ENCODE results near the gene SH3RF3. TPM values are rescaled to one million over a fixed set of nuclear protein-coding genes. Genes with fewer than 3 reads are reported as not detected.

SH3RF3 gene
- total RNA-seq, 1 donor from 2014 or later = 7.4 TPM

DNA sequence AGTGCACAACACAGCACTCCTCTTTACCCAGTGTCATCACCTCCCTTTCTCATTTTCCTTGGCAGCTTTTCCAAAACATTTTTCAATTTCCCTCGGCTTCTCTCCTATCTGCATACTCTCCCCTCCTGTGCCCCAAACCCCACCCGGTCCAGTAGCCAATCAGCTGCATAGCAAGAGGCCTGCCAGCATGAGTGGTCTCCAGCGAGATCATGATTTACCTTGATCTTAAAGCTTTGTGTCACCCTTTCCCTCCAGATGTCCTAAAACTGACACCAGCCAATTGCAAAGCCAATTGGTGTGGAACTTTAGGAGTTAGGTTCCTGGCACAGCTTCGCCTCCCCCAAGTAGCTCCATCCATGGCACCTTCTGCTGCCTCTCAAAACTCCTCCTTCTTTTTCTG lies 45.2 kb upstream of the SH3RF3 start:
- Histone ChIP-seq H3K4me1 (no peaks in the 10 kb centered on the region), H3K27ac (no peak overlapping the region), H3K27me3 (no peaks in the 10 kb centered on the region), H3K36me3 (no peaks in the 10 kb centered on the region), H3K4me3 (no peak overlapping the region), H3K9me3 (no peaks in the 10 kb centered on the region)
- DNase-seq (no peak), ATAC-seq (no peak)
- TF ChIP-seq, protein P1, sequence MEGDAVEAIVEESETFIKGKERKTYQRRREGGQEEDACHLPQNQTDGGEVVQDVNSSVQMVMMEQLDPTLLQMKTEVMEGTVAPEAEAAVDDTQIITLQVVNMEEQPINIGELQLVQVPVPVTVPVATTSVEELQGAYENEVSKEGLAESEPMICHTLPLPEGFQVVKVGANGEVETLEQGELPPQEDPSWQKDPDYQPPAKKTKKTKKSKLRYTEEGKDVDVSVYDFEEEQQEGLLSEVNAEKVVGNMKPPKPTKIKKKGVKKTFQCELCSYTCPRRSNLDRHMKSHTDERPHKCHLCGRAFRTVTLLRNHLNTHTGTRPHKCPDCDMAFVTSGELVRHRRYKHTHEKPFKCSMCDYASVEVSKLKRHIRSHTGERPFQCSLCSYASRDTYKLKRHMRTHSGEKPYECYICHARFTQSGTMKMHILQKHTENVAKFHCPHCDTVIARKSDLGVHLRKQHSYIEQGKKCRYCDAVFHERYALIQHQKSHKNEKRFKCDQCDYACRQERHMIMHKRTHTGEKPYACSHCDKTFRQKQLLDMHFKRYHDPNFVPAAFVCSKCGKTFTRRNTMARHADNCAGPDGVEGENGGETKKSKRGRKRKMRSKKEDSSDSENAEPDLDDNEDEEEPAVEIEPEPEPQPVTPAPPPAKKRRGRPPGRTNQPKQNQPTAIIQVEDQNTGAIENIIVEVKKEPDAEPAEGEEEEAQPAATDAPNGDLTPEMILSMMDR (IDR thresholded peaks at IDR 0.05) = no peak
- intact Hi-C loops (cut with DNase I) = no loop called here

GRCh38 chr2:109084341-109084740 lies 44.7 kb upstream of the SH3RF3 start:
- Histone ChIP-seq H3K9me3 (no peaks in the 10 kb centered on the region), H3K36me3 (no peaks in the 10 kb centered on the region), H3K27me3 (no peaks in the 10 kb centered on the region), H3K27ac (no peak overlapping the region), H3K4me1 (no peaks in the 10 kb centered on the region), H3K4me3 (no peak overlapping the region)
- no peak for ATAC-seq
- TF ChIP-seq, protein P1 (IDR thresholded peaks at IDR 0.05) = no peak
- DNase-seq = no peak
- intact Hi-C loops (cut with DNase I) = no loop called here

DNA sequence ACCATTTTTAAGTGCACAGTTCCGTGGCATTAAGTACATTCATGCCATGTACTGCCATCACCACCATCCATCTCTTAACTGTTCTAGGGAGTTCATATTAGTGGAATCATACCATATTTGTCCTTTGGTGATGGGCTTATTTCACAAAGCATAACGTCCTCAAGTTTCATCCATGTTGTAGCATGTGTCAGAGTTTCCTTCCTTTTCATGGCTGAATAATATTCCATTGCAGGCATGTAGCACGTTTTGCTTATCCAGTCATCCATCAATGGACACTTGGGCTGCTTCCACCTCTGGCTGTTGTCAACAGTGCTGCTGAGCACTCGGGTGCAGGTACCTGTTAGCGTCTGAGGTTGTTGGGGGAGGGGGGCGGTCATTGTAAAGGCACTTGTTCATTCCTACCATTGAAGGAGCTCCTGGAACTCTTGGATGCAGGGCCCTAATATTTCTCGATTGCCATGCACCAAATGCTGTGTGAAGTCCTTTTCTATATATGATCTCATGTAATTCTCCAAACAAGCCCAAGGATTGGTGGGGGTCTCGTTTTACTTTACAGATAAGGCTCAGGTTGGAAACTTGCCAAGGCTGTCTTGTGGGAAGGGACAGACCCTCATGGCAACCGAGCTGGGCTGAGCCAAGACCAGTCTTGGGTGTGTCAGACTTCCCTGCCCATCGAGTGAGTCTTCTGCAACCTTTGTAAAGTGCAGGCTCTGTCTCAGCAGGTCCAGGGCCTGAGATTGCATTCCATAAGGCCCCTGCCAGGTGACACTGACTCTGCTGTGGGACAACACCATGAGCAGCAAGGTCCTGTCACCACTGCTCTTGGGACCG lies 42.9 kb upstream of the SH3RF3 start:
- DNase-seq (no peak), ATAC-seq (no peak)
- Histone ChIP-seq H3K4me3 (no peak overlapping the region), H3K27ac (no peak overlapping the region), H3K9me3 (no peaks in the 10 kb centered on the region), H3K36me3 (no peaks in the 10 kb centered on the region), H3K4me1 (no peaks in the 10 kb centered on the region), H3K27me3 (no peaks in the 10 kb centered on the region)
- intact Hi-C loops (cut with DNase I) = no loop called here
- TF ChIP-seq, protein P1 (IDR thresholded peaks at IDR 0.05) = no peak

- Histone ChIP-seq H3K27me3 (no peaks in the 10 kb centered on the region), H3K4me1 (no peaks in the 10 kb centered on the region), H3K9me3 (no peaks in the 10 kb centered on the region), H3K27ac (no peak overlapping the region), H3K4me3 (no peak overlapping the region), H3K36me3 (no peaks in the 10 kb centered on the region)
- TF ChIP-seq, protein P1 (IDR thresholded peaks at IDR 0.05) = no peak
- ATAC-seq = no peak
- no peak for DNase-seq
- intact Hi-C loops (cut with DNase I) = no loop called here
Observed at GRCh38 chr2:109086743-109087020, 42.3 kb upstream of the SH3RF3 start.

- Histone ChIP-seq H3K36me3 (no peaks in the 10 kb centered on the region), H3K9me3 (no peaks in the 10 kb centered on the region), H3K27ac (no peak overlapping the region), H3K4me3 (no peak overlapping the region), H3K27me3 (no peaks in the 10 kb centered on the region), H3K4me1 (no peaks in the 10 kb centered on the region)
- TF ChIP-seq, protein P1 (IDR thresholded peaks at IDR 0.05) = no peak
- intact Hi-C loops (cut with DNase I) = no loop called here
- ATAC-seq (no peak), DNase-seq (no peak)
Observed at GRCh38 chr2:109087055-109087663, 41.8 kb upstream of the SH3RF3 start.
